Naive thymus-derived CD4-positive, alpha-beta T cell (primary cell): Measurements from ENCODE around the gene EMP1. TPM values are rescaled to one million over a fixed set of nuclear protein-coding genes. Genes with fewer than 3 reads are reported as not detected.

Experiments used
- ATAC-seq: fragments of 150-1000 bp; cut with Tn5 transposase; 2 replicates; pipeline ENCODE4 v1.10.0; 2021; ENCODE audit warnings: mild to moderate bottlenecking, moderate library complexity
- CTCF ChIA-PET: fragments of 350-600 bp; sonication (Branson Sonifier 250); formaldehyde crosslinking; loops from one replicate; lab custom pipeline; 2021; ENCODE audit warnings: antibody characterized with exemption; lab: Charles Lee
- POLR2A ChIA-PET: fragments of 350-600 bp; sonication (Branson Sonifier 250); formaldehyde crosslinking; loops from one replicate; lab custom pipeline; 2021; ENCODE audit warnings: antibody characterized with exemption, inconsistent platforms; lab: Charles Lee
- DNase-seq, 9 donors: peaks; one replicate each; pipeline versions ENCODE4 v3.0.0 to v3.0.0-alpha.2; 2020 to 2022; ENCODE audit warnings: mixed read lengths in 1 of 9
- H3K27ac ChIP-seq: one replicate; pipeline ENCODE4 v1.7.0; 2013; ENCODE audit warnings: mild to moderate bottlenecking, low read depth, low read length, moderate library complexity
- H3K27me3 ChIP-seq, 2 donors: one replicate each; pipeline ENCODE4 v1.7.0; 2013; ENCODE audit warnings: low read length in 2 of 2, mild to moderate bottlenecking in 2 of 2, moderate library complexity in 2 of 2; ENCODE audit not compliant: control insufficient read depth in 2 of 2, insufficient read depth in 2 of 2
- H3K36me3 ChIP-seq, 3 experiments: 1 replicate in 2 of 3; 2 replicates in 1 of 3; pipeline ENCODE4 v1.7.0; 2013; ENCODE audit warnings: low read length in 3 of 3, mild to moderate bottlenecking in 3 of 3, moderate library complexity in 1 of 3; ENCODE audit not compliant: insufficient read depth in 3 of 3, control insufficient read depth in 2 of 3
- H3K4me1 ChIP-seq, 2 donors: one replicate each; pipeline ENCODE4 v1.7.0; 2013; ENCODE audit warnings: low read length in 2 of 2, mild to moderate bottlenecking in 2 of 2, moderate library complexity in 1 of 2; ENCODE audit not compliant: control insufficient read depth in 2 of 2, insufficient read depth in 2 of 2
- H3K4me3 ChIP-seq: 2 replicates; pipeline ENCODE4 v1.7.0; 2013; ENCODE audit warnings: mild to moderate bottlenecking, low read length
- H3K9me3 ChIP-seq, 3 experiments: 1 replicate in 2 of 3; 2 replicates in 1 of 3; pipeline ENCODE4 v1.7.0; 2013; ENCODE audit warnings: low read length in 3 of 3; ENCODE audit not compliant: control insufficient read depth in 2 of 3
- H3K27ac Mint-ChIP-seq, 9 donors: one replicate each; pipeline ENCODE4 v1.8.0; 2020 to 2022; ENCODE audit warnings: mixed read lengths in 9 of 9, mild to moderate bottlenecking in 8 of 9, moderate library complexity in 5 of 9, inconsistent platforms in 2 of 9
- H3K27me3 Mint-ChIP-seq, 5 donors: one replicate each; pipeline ENCODE4 v1.8.0; 2021 to 2022; ENCODE audit warnings: mixed read lengths in 5 of 5, mild to moderate bottlenecking in 1 of 5
- H3K36me3 Mint-ChIP-seq, 5 donors: one replicate each; pipeline ENCODE4 v1.8.0; 2020 to 2022; ENCODE audit warnings: mixed read lengths in 5 of 5, mild to moderate bottlenecking in 3 of 5, inconsistent platforms in 1 of 5
- H3K4me1 Mint-ChIP-seq, 7 donors: one replicate each; pipeline ENCODE4 v1.8.0; 2020 to 2022; ENCODE audit warnings: mixed read lengths in 7 of 7, mild to moderate bottlenecking in 3 of 7, inconsistent platforms in 1 of 7
- H3K4me3 Mint-ChIP-seq, 10 donors: one replicate each; pipeline ENCODE4 v1.8.0; 2020 to 2022; ENCODE audit warnings: mild to moderate bottlenecking in 10 of 10, mixed read lengths in 10 of 10, moderate library complexity in 6 of 10, inconsistent platforms in 2 of 10
- H3K9me3 Mint-ChIP-seq, 11 donors: one replicate each; pipeline ENCODE4 v1.8.0; 2020 to 2022; ENCODE audit warnings: mixed read lengths in 11 of 11, mild to moderate bottlenecking in 4 of 11, inconsistent platforms in 1 of 11, moderate library complexity in 1 of 11
- intact Hi-C, 2 donors: fragments of 100-400 bp; cut with micrococcal nuclease; formaldehyde crosslinking; loops; one replicate each; pipeline ENCODE4 v1.15.1; 2023
- polyA plus RNA-seq, 2 donors: library from polyadenylated mRNA; unstranded; fragments of 300-500 nt; fragmentation: Illumina TruSeq; gene quantifications; one replicate each; pipeline ENCODE4 v1.2.3, GENCODE V29; 2021
- total RNA-seq, 6 experiments: library from RNA in 5 of 6; stranded (reverse) in 5 of 6; gene quantifications; 1 replicate in 5 of 6; 2 replicates in 1 of 6; pipeline ENCODE4 v1.2.3 and lab custom pipeline; 2021 to 2026

EMP1 gene
- total and polyA plus RNA-seq, 7 experiments from 2014 or later: 0.37 to 40.1 (median 4.3) TPM; not detected in 1

DNA sequence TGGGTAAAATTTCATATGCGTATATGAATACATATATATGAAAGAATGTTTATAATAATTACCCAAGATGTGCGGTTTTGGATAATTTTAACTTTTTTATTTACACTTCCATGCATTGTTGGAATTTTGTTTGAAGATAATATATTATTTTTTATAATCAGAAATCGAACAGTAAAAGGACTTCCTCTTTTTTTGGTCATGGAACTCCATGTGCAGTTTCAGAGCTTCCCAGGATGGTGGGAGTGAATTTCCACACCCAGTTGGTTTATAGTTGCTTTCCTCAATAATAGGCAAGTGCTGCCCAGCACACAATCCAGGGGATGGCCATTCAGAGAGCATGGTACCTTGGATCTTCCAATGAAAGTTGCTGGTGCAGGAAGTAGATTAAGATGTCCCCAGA lies 6.3 kb upstream of the EMP1 start:
- ATAC-seq (no peak), DNase-seq (no peak)
- no peaks in the 10 kb centered on the region for H3K4me1 ChIP-seq
- H3K4me3 ChIP-seq: no peak overlapping the region
- H3K4me1 Mint-ChIP-seq: peaks cover 0 to 23% (median 0%) of the 10 kb centered on the region in 7 donors
- ChIA-PET POLR2A (interaction anchor here (0.7 kb wide), 1 partner anchor 19 kb away, joined by 3 read pairs; no protein-coding TSS in a partner anchor), CTCF (interaction anchor here (1.0 to 1.9 kb wide), 2 partner anchors 11 to 22 kb away, joined by 4 to 7 read pairs; no protein-coding TSS in a partner anchor)
- no peaks in the 10 kb centered on the region for H3K36me3 Mint-ChIP-seq
- H3K27ac Mint-ChIP-seq: no peak overlapping the region
- H3K36me3 ChIP-seq: no peaks in the 10 kb centered on the region
- H3K27me3 ChIP-seq: no peaks in the 10 kb centered on the region
- peaks cover 0 to 48% (median 0%) of the 10 kb centered on the region in 5 donors for H3K27me3 Mint-ChIP-seq
- no peak overlapping the region for H3K4me3 Mint-ChIP-seq
- H3K9me3 Mint-ChIP-seq: no peaks in the 10 kb centered on the region
- intact Hi-C loops: no loop called here
- H3K9me3 ChIP-seq: no peaks in the 10 kb centered on the region
- H3K27ac ChIP-seq: no peak overlapping the region

- Mint-ChIP-seq H3K4me3 (no peak overlapping the region), H3K27ac (no peak overlapping the region), H3K27me3 (peaks cover 0 to 42% (median 4%) of the 10 kb centered on the region in 5 donors), H3K4me1 (peaks cover 15 to 32% (median 21%) of the 10 kb centered on the region in 7 donors), H3K9me3 (no peaks in the 10 kb centered on the region), H3K36me3 (no peaks in the 10 kb centered on the region)
- Histone ChIP-seq H3K27ac (no peak overlapping the region), H3K4me3 (no peak overlapping the region), H3K9me3 (no peaks in the 10 kb centered on the region), H3K4me1 (peaks cover 8 to 11% of the 10 kb centered on the region in 2 donors), H3K27me3 (no peaks in the 10 kb centered on the region), H3K36me3 (no peaks in the 10 kb centered on the region)
- CTCF ChIA-PET: no interaction called here
- intact Hi-C loops: no loop called here
- POLR2A ChIA-PET: no interaction called here
- DNase-seq (no peak), ATAC-seq (no peak)
Observed at GRCh38 chr12:13192719-13193118, 3.8 kb upstream of the EMP1 start.

- Mint-ChIP-seq H3K36me3 (no peaks in the 10 kb centered on the region), H3K4me1 (peaks cover 16 to 35% (median 21%) of the 10 kb centered on the region in 7 donors), H3K4me3 (no peak overlapping the region), H3K27me3 (peaks cover 0 to 41% (median 4%) of the 10 kb centered on the region in 5 donors), H3K27ac (peak overlapping the region in 1 of 9 donors; percentile 20), H3K9me3 (no peaks in the 10 kb centered on the region)
- ATAC-seq (no peak), DNase-seq (no peak)
- H3K4me1 ChIP-seq: peaks cover 8 to 11% of the 10 kb centered on the region in 2 donors
- intact Hi-C loops: no loop called here
- H3K36me3 ChIP-seq: no peaks in the 10 kb centered on the region
- no peaks in the 10 kb centered on the region for H3K9me3 ChIP-seq
- POLR2A ChIA-PET: no interaction called here
- CTCF ChIA-PET: interaction anchor here (1.2 kb wide), 1 partner anchor 8 kb away, joined by 3 read pairs; no protein-coding TSS in a partner anchor
- H3K27ac ChIP-seq: no peak overlapping the region
- H3K27me3 ChIP-seq: no peaks in the 10 kb centered on the region
- H3K4me3 ChIP-seq: no peak overlapping the region
Observed at GRCh38 chr12:13193505-13194231, 2.9 kb upstream of the EMP1 start.

- ChIA-PET CTCF (interaction anchor here (1.2 kb wide), 1 partner anchor 9 kb away, joined by 3 read pairs; no protein-coding TSS in a partner anchor), POLR2A (no interaction called here)
- Histone ChIP-seq H3K36me3 (no peaks in the 10 kb centered on the region), H3K9me3 (no peaks in the 10 kb centered on the region), H3K4me1 (peaks cover 8 to 11% of the 10 kb centered on the region in 2 donors), H3K4me3 (no peak overlapping the region), H3K27me3 (no peaks in the 10 kb centered on the region), H3K27ac (no peak overlapping the region)
- Mint-ChIP-seq H3K9me3 (no peaks in the 10 kb centered on the region), H3K27me3 (peaks cover 0 to 37% (median 4%) of the 10 kb centered on the region in 5 donors), H3K4me3 (no peak overlapping the region), H3K36me3 (no peaks in the 10 kb centered on the region), H3K27ac (peak overlapping the region in 1 of 9 donors; percentile 42), H3K4me1 (peaks cover 17 to 35% (median 21%) of the 10 kb centered on the region in 7 donors)
- no peak for ATAC-seq
- DNase-seq: no peak
- intact Hi-C loops: no loop called here
Observed at GRCh38 chr12:13194401-13195110, 2.0 kb upstream of the EMP1 start.

GRCh38 chr12:13195250-13195649 lies 1.3 kb upstream of the EMP1 start:
- H3K27me3 ChIP-seq: no peaks in the 10 kb centered on the region
- no peak for DNase-seq
- H3K4me3 ChIP-seq: no peak overlapping the region
- intact Hi-C loops: no loop called here
- peaks cover 8 to 11% of the 10 kb centered on the region in 2 donors for H3K4me1 ChIP-seq
- H3K27ac ChIP-seq: no peak overlapping the region
- peak overlapping the region in 3 of 9 donors; percentile 30 to 42 (median 34) for H3K27ac Mint-ChIP-seq
- CTCF ChIA-PET: interaction anchor here (0.7 kb wide), 1 partner anchor 11 kb away, joined by 3 read pairs; no protein-coding TSS in a partner anchor
- no peaks in the 10 kb centered on the region for H3K36me3 ChIP-seq
- peak overlapping the region in 1 of 10 donors; percentile 69 for H3K4me3 Mint-ChIP-seq
- H3K9me3 ChIP-seq: no peaks in the 10 kb centered on the region
- peaks cover 19 to 35% (median 22%) of the 10 kb centered on the region in 7 donors for H3K4me1 Mint-ChIP-seq
- no peaks in the 10 kb centered on the region for H3K9me3 Mint-ChIP-seq
- no peak for ATAC-seq
- peaks cover 0 to 41% (median 4%) of the 10 kb centered on the region in 5 donors for H3K27me3 Mint-ChIP-seq
- no peaks in the 10 kb centered on the region for H3K36me3 Mint-ChIP-seq
- POLR2A ChIA-PET: interaction anchor here (1.2 kb wide), 1 partner anchor 18 kb away, joined by 3 read pairs; no protein-coding TSS in a partner anchor

- Mint-ChIP-seq H3K4me1 (peaks cover 19 to 39% (median 22%) of the 10 kb centered on the region in 7 donors), H3K9me3 (no peaks in the 10 kb centered on the region), H3K36me3 (no peaks in the 10 kb centered on the region), H3K27me3 (peaks cover 0 to 41% (median 4%) of the 10 kb centered on the region in 5 donors), H3K27ac (peak overlapping the region in 6 of 9 donors; percentile 34 to 88 (median 80)), H3K4me3 (peak overlapping the region in 8 of 10 donors; percentile 23 to 91 (median 62))
- no peak for ATAC-seq
- Histone ChIP-seq H3K4me3 (no peak overlapping the region), H3K27me3 (no peaks in the 10 kb centered on the region), H3K4me1 (peaks cover 8 to 11% of the 10 kb centered on the region in 2 donors), H3K9me3 (no peaks in the 10 kb centered on the region), H3K36me3 (no peaks in the 10 kb centered on the region), H3K27ac (no peak overlapping the region)
- intact Hi-C loops: loop anchor here (1.0 kb wide), 4 partner anchors 16 to 195 kb away; partner anchors contain the start of gene HEBP1 (in 1 of the 2)
- ChIA-PET CTCF (interaction anchor here (0.6 to 1.2 kb wide), 3 partner anchors 10 to 1435 kb away, joined by 3 read pairs; no protein-coding TSS in a partner anchor), POLR2A (interaction anchor here (1.2 kb wide), 1 partner anchor 17 kb away, joined by 3 read pairs; no protein-coding TSS in a partner anchor)
- no peak for DNase-seq
Observed at GRCh38 chr12:13195785-13196129, 769 bp upstream of the EMP1 start.
